Vagina (tissue), 2 donors: ENCODE results near the gene FOXP4. TPM values are rescaled to one million over a fixed set of nuclear protein-coding genes. Genes with fewer than 3 reads are reported as not detected.

Experiments
- DNase-seq, 2 donors: peaks; one replicate each; pipeline ENCODE4 v3.0.0-alpha.2; 2017; ENCODE audit errors: extremely low spot score in 2 of 2
- H3K27ac ChIP-seq: fragments of 200-600 bp; sonication (generic); one replicate; pipeline ENCODE4 v1.5.1; 2019
- H3K27me3 ChIP-seq: fragments of 200-600 bp; sonication (generic); one replicate; pipeline ENCODE4 v1.5.1; 2019
- H3K36me3 ChIP-seq, 2 donors: fragments of 200-600 bp; sonication (generic); one replicate each; pipeline ENCODE4 v1.5.1; 2017 to 2019
- H3K4me1 ChIP-seq: fragments of 200-600 bp; sonication (generic); one replicate; pipeline ENCODE4 v1.5.1; 2019
- H3K4me3 ChIP-seq, 2 donors: fragments of 200-600 bp; sonication (generic); 1 replicate in 1 of 2; 2 replicates in 1 of 2; pipeline ENCODE4 v1.5.1; 2016 to 2019
- H3K9me3 ChIP-seq: fragments of 200-600 bp; sonication (generic); one replicate; pipeline ENCODE4 v1.5.1; 2019
- CTCF ChIP-seq, 3 experiments: fragments of 450-650 bp in 2 of 3; fragments of 200-600 bp in 1 of 3; sonication (generic) in 1 of 3; IDR thresholded peaks; one replicate each; pipeline ENCODE4 v1.5.1; 2017 to 2019; ENCODE audit warnings: antibody characterized with exemption in 3 of 3, mild to moderate bottlenecking in 2 of 3, moderate library complexity in 2 of 3
- POLR2A ChIP-seq, 2 donors: fragments of 450-650 bp; IDR thresholded peaks; one replicate each; pipeline ENCODE4 v1.6.1; 2017; ENCODE audit warnings: antibody characterized with exemption in 2 of 2, mild to moderate bottlenecking in 2 of 2, moderate library complexity in 2 of 2
- POLR2AphosphoS5 ChIP-seq, 2 donors: sonication (generic); formaldehyde crosslinking; IDR thresholded peaks; one replicate each; pipeline ENCODE4 v1.9.0; 2017; ENCODE audit warnings: antibody characterized with exemption in 2 of 2, mild to moderate bottlenecking in 2 of 2, low read depth in 1 of 2; ENCODE audit not compliant: insufficient read depth in 1 of 2
- intact Hi-C: fragments of 100-400 bp; cut with DNase I; formaldehyde crosslinking; loops from one replicate; pipeline ENCODE4 v1.15.1; 2023
- total RNA-seq: library from RNA; depleted of rRNA; stranded (reverse); fragments of >200 nt; gene quantifications from one replicate; pipeline ENCODE4 v1.2.3, GENCODE V29; 2016

FOXP4 gene
- total RNA-seq, 1 donor from 2014 or later, result 7.4 TPM

DNA sequence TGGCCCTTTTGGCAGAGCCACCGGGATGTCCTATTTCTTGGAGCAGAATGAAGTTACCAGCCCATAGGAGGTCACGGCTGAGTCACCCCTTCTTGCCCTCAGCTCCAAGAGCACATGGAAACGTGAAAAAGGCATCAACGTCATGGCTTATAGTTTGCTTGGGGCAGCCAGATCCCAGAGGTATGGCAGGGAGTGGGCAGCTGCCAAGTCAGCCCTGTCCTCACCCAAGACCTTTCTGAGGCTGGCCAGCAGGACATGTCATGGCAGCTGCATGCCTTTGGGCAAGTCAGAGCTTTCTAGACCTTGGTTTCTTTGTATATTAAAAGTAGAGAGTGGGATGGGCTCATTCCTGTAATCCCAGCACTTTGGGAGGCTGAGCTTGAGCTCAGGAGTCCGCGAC, 83.9 kb downstream of the FOXP4 start:
- no peak overlapping the region for H3K4me3 ChIP-seq
- H3K27ac ChIP-seq, result no peak overlapping the region
- H3K9me3 ChIP-seq, result no peaks in the 10 kb centered on the region
- H3K27me3 ChIP-seq, result no peaks in the 10 kb centered on the region
- no peak for DNase-seq
- peaks cover 12% of the 10 kb centered on the region for H3K4me1 ChIP-seq
- H3K36me3 ChIP-seq, result no peaks in the 10 kb centered on the region
- intact Hi-C loops, result no loop called here
- no peak for TF ChIP-seq POLR2AphosphoS5 (IDR thresholded peaks at IDR 0.05; ENCODE audit: insufficient read depth in 1 of 2, low read depth in 1 of 2)
- no peak for TF ChIP-seq CTCF (IDR thresholded peaks at IDR 0.05)
- TF ChIP-seq POLR2A (IDR thresholded peaks at IDR 0.05), result no peak

DNA sequence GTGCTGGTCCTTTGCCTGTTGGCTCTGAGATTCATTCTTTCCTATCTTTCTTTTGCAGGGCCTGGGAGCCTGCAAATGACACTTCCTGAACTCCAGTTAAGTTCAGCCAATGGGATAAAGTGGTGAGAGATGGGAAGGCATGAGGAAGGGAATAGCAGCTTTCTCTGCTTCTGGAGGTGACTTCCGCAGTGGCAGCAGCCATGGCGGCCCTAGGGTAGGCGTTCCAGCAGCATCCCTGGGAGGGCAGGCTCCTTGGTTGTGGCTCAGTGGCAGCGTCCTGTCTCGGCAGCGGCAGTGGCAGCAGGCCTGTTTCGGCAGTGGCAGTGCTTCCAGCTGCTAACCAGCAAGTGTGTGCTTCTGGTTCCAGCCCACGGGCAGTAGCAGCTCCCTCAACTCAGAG, 84.8 kb downstream of the FOXP4 start:
- DNase-seq, result no peak
- Histone ChIP-seq H3K27me3 (no peaks in the 10 kb centered on the region), H3K27ac (no peak overlapping the region), H3K9me3 (no peaks in the 10 kb centered on the region), H3K4me1 (peaks cover 8% of the 10 kb centered on the region), H3K4me3 (no peak overlapping the region), H3K36me3 (no peaks in the 10 kb centered on the region)
- TF ChIP-seq POLR2A (IDR thresholded peaks at IDR 0.05), result no peak
- no peak for TF ChIP-seq CTCF (IDR thresholded peaks at IDR 0.05)
- no peak for TF ChIP-seq POLR2AphosphoS5 (IDR thresholded peaks at IDR 0.05; ENCODE audit: insufficient read depth in 1 of 2, low read depth in 1 of 2)
- intact Hi-C loops, result no loop called here

- no peak for TF ChIP-seq CTCF (IDR thresholded peaks at IDR 0.05)
- TF ChIP-seq POLR2A (IDR thresholded peaks at IDR 0.05), result no peak
- no peak for TF ChIP-seq POLR2AphosphoS5 (IDR thresholded peaks at IDR 0.05; ENCODE audit: insufficient read depth in 1 of 2, low read depth in 1 of 2)
- Histone ChIP-seq H3K27me3 (no peaks in the 10 kb centered on the region), H3K4me3 (no peak overlapping the region), H3K4me1 (peaks cover 25% of the 10 kb centered on the region), H3K27ac (no peak overlapping the region), H3K36me3 (no peaks in the 10 kb centered on the region), H3K9me3 (no peaks in the 10 kb centered on the region)
- no peak for DNase-seq
- intact Hi-C loops, result no loop called here
Measured at GRCh38 chr6:41633056-41633634, 87.0 kb downstream of the FOXP4 start.

DNA sequence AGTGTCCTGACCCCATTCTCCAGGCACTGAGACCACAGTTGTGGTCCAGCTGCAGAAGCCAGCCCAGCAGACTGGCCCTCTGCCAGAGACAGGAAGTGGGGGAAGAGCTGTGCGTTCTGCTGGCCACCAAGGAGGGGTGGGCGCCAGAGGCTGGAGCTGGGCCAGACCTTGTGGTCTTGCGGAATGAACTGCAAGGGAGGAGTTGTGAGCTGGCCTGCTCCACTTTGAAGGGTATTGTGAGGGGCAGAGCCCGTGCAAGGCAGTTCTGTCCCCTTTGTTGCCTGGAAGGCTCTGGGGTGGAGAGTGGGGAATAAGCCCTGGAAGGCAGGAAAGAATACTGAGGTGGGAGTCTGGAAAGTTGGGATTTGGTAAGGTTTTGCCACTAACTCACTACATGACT, 88.5 kb downstream of the FOXP4 start:
- Histone ChIP-seq H3K4me3 (no peak overlapping the region), H3K27me3 (no peaks in the 10 kb centered on the region), H3K36me3 (no peaks in the 10 kb centered on the region), H3K9me3 (no peaks in the 10 kb centered on the region), H3K27ac (no peak overlapping the region), H3K4me1 (peaks cover 40% of the 10 kb centered on the region)
- intact Hi-C loops, result no loop called here
- TF ChIP-seq POLR2A (IDR thresholded peaks at IDR 0.05), result no peak
- no peak for DNase-seq

GRCh38 chr6:41635365-41635764, 89.2 kb downstream of the FOXP4 start:
- TF ChIP-seq POLR2AphosphoS5 (IDR thresholded peaks at IDR 0.05; ENCODE audit: insufficient read depth in 1 of 2, low read depth in 1 of 2) (no peak), POLR2A (IDR thresholded peaks at IDR 0.05) (no peak), CTCF (IDR thresholded peaks at IDR 0.05) (no peak)
- DNase-seq, result no peak
- H3K9me3 ChIP-seq, result no peaks in the 10 kb centered on the region
- no peaks in the 10 kb centered on the region for H3K27me3 ChIP-seq
- no peak overlapping the region for H3K27ac ChIP-seq
- no peak overlapping the region for H3K4me3 ChIP-seq
- H3K4me1 ChIP-seq, result peaks cover 41% of the 10 kb centered on the region
- intact Hi-C loops, result no loop called here
- no peaks in the 10 kb centered on the region for H3K36me3 ChIP-seq
